HepG2 (cell line): ENCODE data around the gene TMTC2. TPM values are rescaled to one million over a fixed set of nuclear protein-coding genes. Genes with fewer than 3 reads are reported as not detected.

Experiments
- ATAC-seq: fragments of 200-7000 bp; cut with Tn5 transposase; 3 replicates; pipeline ENCODE4 v1.9.1; 2020; ENCODE audit warnings: mild to moderate bottlenecking, moderate library complexity
- BruUV-seq: library from RNA; stranded (reverse); fragments of 400-500 nt; replicated peaks from 2 replicates; lab custom pipeline; 2021; lab: Mats Ljungman, UMichigan
- CTCF ChIA-PET: fragments of 300-600 bp; formaldehyde crosslinking; extraction: SDS; loops from one replicate; lab custom pipeline; 2021; ENCODE audit warnings: low total read pairs, inconsistent platforms, low intra/inter-chr PET ratio; lab: Yijun Ruan, JAX
- POLR2A ChIA-PET: fragments of 350-600 bp; sonication (Branson Sonifier 250); formaldehyde crosslinking; loops from one replicate; lab custom pipeline; 2020; ENCODE audit warnings: antibody characterized with exemption, inconsistent platforms; lab: Yijun Ruan, JAX
- DNase-seq: peaks from one replicate; pipeline ENCODE4 v3.0.0-alpha.2; 2015; ENCODE audit warnings: low spot score
- FAIRE-seq: peaks from 3 replicates; lab custom pipeline; 2011; peaks lifted over from hg19 to GRCh38; lab: Jason Lieb, UNC
- H2AFZ ChIP-seq: one replicate; pipeline ENCODE4 v1.6.1; 2011; ENCODE audit warnings: low read length, inconsistent platforms
- H3K27ac ChIP-seq: fragments of 300-600 bp; 3 replicates; pipeline ENCODE4 v1.8.0; 2011; ENCODE audit warnings: mixed run types, mild to moderate bottlenecking, mixed read lengths, low read length, inconsistent platforms; ENCODE audit not compliant: insufficient read depth; ENCODE audit errors: extremely low read length
- H3K27me3 ChIP-seq, 2 experiments: fragments of 200-600 bp in 1 of 2; 2 replicates in 1 of 2; 3 replicates in 1 of 2; pipeline versions ENCODE4 v1.6.0 to v1.8.0; 2011; ENCODE audit warnings: low read length in 2 of 2, mild to moderate bottlenecking in 2 of 2, moderate library complexity in 2 of 2, inconsistent platforms in 1 of 2; ENCODE audit not compliant: insufficient read depth in 2 of 2, control insufficient read depth in 1 of 2
- H3K36me3 ChIP-seq, 2 experiments: fragments of 200-600 bp in 1 of 2; replicated peaks in 1 of 2; 2 replicates in 1 of 2; 3 replicates in 1 of 2; pipeline versions ENCODE4 v1.5.1 to v1.8.0; 2011; ENCODE audit warnings: low read length in 2 of 2, inconsistent platforms in 1 of 2; ENCODE audit not compliant: insufficient read depth in 2 of 2, control insufficient read depth in 1 of 2
- H3K4me1 ChIP-seq: 2 replicates; pipeline ENCODE4 v1.5.1; 2012; ENCODE audit warnings: low read length, inconsistent platforms; ENCODE audit not compliant: insufficient read depth
- H3K4me2 ChIP-seq: 2 replicates; pipeline ENCODE4 v1.6.0; 2011; ENCODE audit warnings: low read depth, low read length, inconsistent platforms
- H3K4me3 ChIP-seq, 3 experiments: fragments of 200-600 bp in 1 of 3; sonication (generic), shearing (Covaris generic) in 1 of 3; replicated peaks in 1 of 3; 2 replicates each; pipeline ENCODE4 v1.5.1; 2011 to 2016; ENCODE audit warnings: low read length in 3 of 3, inconsistent platforms in 2 of 3, low read depth in 2 of 3, mild to moderate bottlenecking in 2 of 3, control low read depth in 1 of 3, mixed read lengths in 1 of 3; ENCODE audit not compliant: insufficient read depth in 1 of 3
- H3K79me2 ChIP-seq: one replicate; pipeline ENCODE4 v1.6.1; 2011; ENCODE audit warnings: low read length, inconsistent platforms; ENCODE audit not compliant: insufficient read depth
- H3K9ac ChIP-seq: 2 replicates; pipeline ENCODE4 v1.6.0; 2011; ENCODE audit warnings: mild to moderate bottlenecking, low read depth, low read length, inconsistent platforms; ENCODE audit not compliant: insufficient read depth
- H3K9me3 ChIP-seq: 2 replicates; pipeline ENCODE4 v1.5.1; 2012; ENCODE audit warnings: mild to moderate bottlenecking, low read length
- H4K20me1 ChIP-seq: 2 replicates; pipeline ENCODE4 v1.6.0; 2011; ENCODE audit warnings: inconsistent platforms, mild to moderate bottlenecking, low read length, moderate library complexity; ENCODE audit not compliant: insufficient read depth
- CEBPB ChIP-seq: IDR thresholded peaks from 2 replicates; pipeline ENCODE4 v1.6.1; 2011; ENCODE audit warnings: low read depth, low read length, improper control_type of control experiment, borderline replicate concordance
- CEBPG ChIP-seq: IDR thresholded peaks from 2 replicates; pipeline ENCODE4 v1.6.1; 2016
- CENPX ChIP-seq: sonication (generic); formaldehyde crosslinking; IDR thresholded peaks from 2 replicates; pipeline ENCODE4 v1.9.0; 2021; ENCODE audit warnings: mild to moderate bottlenecking, missing genetic modification reagents, moderate library complexity
- HMGXB3 ChIP-seq: sonication (generic); formaldehyde crosslinking; IDR thresholded peaks from 2 replicates; pipeline ENCODE4 v1.4.0; 2020; ENCODE audit warnings: missing genetic modification reagents, borderline replicate concordance
- PPARG ChIP-seq: conservative IDR thresholded peaks from 2 replicates; pipeline ENCODE4 v1.6.1; 2016; ENCODE audit warnings: missing biosample characterization, missing genetic modification reagents
- RBAK ChIP-seq: sonication (generic); formaldehyde crosslinking; IDR thresholded peaks from 2 replicates; pipeline ENCODE4 v1.5.1; 2020; ENCODE audit warnings: mild to moderate bottlenecking, missing genetic modification reagents
- RELA ChIP-seq: sonication (generic); formaldehyde crosslinking; IDR thresholded peaks from 2 replicates; pipeline ENCODE4 v1.4.0; 2020; ENCODE audit warnings: missing genetic modification reagents
- SOX6 ChIP-seq, 2 experiments: fragments of 450-650 bp in 1 of 2; sonication (generic) in 1 of 2; formaldehyde crosslinking in 1 of 2; IDR thresholded peaks; 2 replicates each; pipeline versions ENCODE4 v1.4.0 to v1.6.1; 2017 to 2020; ENCODE audit warnings: antibody characterized with exemption in 1 of 2, mild to moderate bottlenecking in 1 of 2, missing genetic modification reagents in 1 of 2
- SSRP1 ChIP-seq: IDR thresholded peaks from 2 replicates; pipeline ENCODE4 v1.6.1; 2016; ENCODE audit warnings: control low read depth
- ZNF101 ChIP-seq: sonication (generic); formaldehyde crosslinking; IDR thresholded peaks from 2 replicates; pipeline ENCODE4 v1.4.0; 2020; ENCODE audit warnings: mild to moderate bottlenecking, low read depth, missing genetic modification reagents, borderline replicate concordance
- ZNF557 ChIP-seq: sonication (generic); formaldehyde crosslinking; IDR thresholded peaks from 2 replicates; pipeline ENCODE4 v1.4.0; 2020; ENCODE audit warnings: missing genetic modification reagents
- ZNF775 ChIP-seq: sonication (generic); formaldehyde crosslinking; IDR thresholded peaks from 2 replicates; pipeline ENCODE4 v1.4.0; 2020; ENCODE audit warnings: missing genetic modification reagents, mild to moderate bottlenecking, moderate library complexity, borderline replicate concordance
- WGBS: methylation state at CpG from one replicate; pipeline ENCODE4 v1.1.6; 2017; ENCODE audit warnings: low lambda C conversion rate; 5-methylcytosine and 5-hydroxymethylcytosine counted together
- in situ Hi-C: cut with HindIII; loops from 2 replicates; pipeline ENCODE4 v1.10.0; 2017; ENCODE audit warnings: low pct_unique_long_range_greater_than_20kb; ENCODE audit not compliant: extremely low pct_ligation_motif_present
- intact Hi-C: fragments of 100-400 bp; cut with micrococcal nuclease; formaldehyde crosslinking; loops from one replicate; pipeline ENCODE4 v1.10.0; 2022; ENCODE audit not compliant: unreplicated experiment
- polyA plus RNA-seq, 8 experiments: library from polyadenylated mRNA; depleted of rRNA in 3 of 8; stranded (reverse) in 7 of 8; unstranded in 1 of 8; fragments of >200 nt; fragmentation: Illumina TruSeq in 4 of 8; extraction: Trizol in 4 of 8; gene quantifications; 2 replicates each; pipeline versions ENCODE4 v1.2.1 to v1.2.3, GENCODE V29; 2011 to 2016; ENCODE audit warnings: low read depth in 4 of 8, missing spikeins in 1 of 8, mixed read lengths in 1 of 8; ENCODE audit not compliant: insufficient read depth in 1 of 8
- total RNA-seq, 5 experiments: library from RNA; depleted of rRNA; stranded (reverse); fragments of >200 nt; fragmentation: Illumina TruSeq; extraction: Trizol; gene quantifications; 2 replicates each; pipeline ENCODE4 v1.2.3, GENCODE V29; 2016; ENCODE audit warnings: low read depth in 1 of 5

Gene TMTC2
- total and polyA plus RNA-seq, 2 of the 13 experiments (the other 11 are each of a cell fraction or from before 2014, with no cell fraction given) = 0.55 to 0.63 TPM

DNA sequence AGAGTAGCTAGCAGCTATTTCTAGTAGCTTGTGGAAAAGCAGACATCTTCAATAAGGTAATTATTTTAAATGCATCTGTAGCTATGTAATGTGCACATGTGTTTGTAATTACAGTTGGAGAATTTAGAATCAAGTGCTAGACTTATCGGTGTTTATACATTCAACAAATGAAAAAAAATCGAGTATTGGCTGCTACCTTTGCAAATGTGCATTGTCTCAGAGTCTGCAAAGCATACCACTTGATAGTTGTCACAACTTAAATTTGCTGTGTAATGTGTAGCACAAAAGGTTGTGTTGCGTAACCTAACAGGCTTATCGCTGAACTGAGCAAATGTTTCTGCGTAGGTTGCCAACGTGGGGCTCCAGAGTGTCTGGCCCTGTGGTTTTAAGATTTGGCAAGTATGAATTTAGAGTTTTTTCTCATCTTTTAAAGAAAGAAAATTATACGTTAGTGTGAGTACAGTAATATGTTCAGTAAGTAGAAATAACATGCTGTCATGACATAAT, 44.3 kb downstream of the TMTC2 start:
- H3K36me3 ChIP-seq = no peaks in the 10 kb centered on the region
- H3K79me2 ChIP-seq = no peaks in the 10 kb centered on the region
- no peaks in the 10 kb centered on the region for H3K4me1 ChIP-seq
- H2AFZ ChIP-seq = no peak overlapping the region
- no peak overlapping the region for H3K4me2 ChIP-seq
- CTCF ChIA-PET = no interaction called here
- no peak overlapping the region for H3K9ac ChIP-seq
- ATAC-seq (peak; percentile 38; the same call in 1 of the 3 replicates), DNase-seq (peak; percentile 4), FAIRE-seq (no peak)
- no TSS peak for BruUV-seq
- H3K27me3 ChIP-seq = no peaks in the 10 kb centered on the region
- H3K9me3 ChIP-seq = no peaks in the 10 kb centered on the region
- 22% methylated on average over 7 of the region's 7 CpGs for WGBS
- no peak overlapping the region for H3K4me3 ChIP-seq
- POLR2A ChIA-PET = no interaction called here
- H4K20me1 ChIP-seq = no peaks in the 10 kb centered on the region
- H3K27ac ChIP-seq = no peak overlapping the region
- no peak for TF ChIP-seq ZNF101
- TF ChIP-seq SOX6 (IDR thresholded peaks at IDR 0.05) = no peak
- TF ChIP-seq SOX6 (CRISPR knock-in tag; IDR thresholded peaks at IDR 0.05) = peak; percentile 29; the same call in 1 of the 2 replicates
- no peak for TF ChIP-seq SSRP1 (CRISPR knock-in tag)
- TF ChIP-seq RELA (CRISPR knock-in tag) = no peak
- TF ChIP-seq CENPX (CRISPR knock-in tag) = no peak
- no peak for TF ChIP-seq ZNF775 (CRISPR knock-in tag)
- no peak for TF ChIP-seq ZNF557 (CRISPR knock-in tag)
- TF ChIP-seq CEBPB = peak; percentile 87; the same call in 1 of the 2 replicates
- TF ChIP-seq HMGXB3 (CRISPR knock-in tag) = no peak
- TF ChIP-seq PPARG = no peak
- TF ChIP-seq CEBPG (CRISPR knock-in tag) = peak; percentile 77
- peak; percentile 97 for TF ChIP-seq RBAK (CRISPR knock-in tag)
- in situ Hi-C loops = no loop called here
- intact Hi-C loops = no loop called here
